MG63 (cell line): ENCODE data around the gene TNFRSF13B. TPM values are rescaled to one million over a fixed set of nuclear protein-coding genes. Genes with fewer than 3 reads are reported as not detected.
"Not testable (repeated sequence)": the region's sequence is repeated elsewhere in the genome, so short reads cannot be mapped to it uniquely, and the experiment has no call there.

Experiments
- DNase-seq: peaks from one replicate; pipeline ENCODE4 v3.0.0-alpha.2; 2020
- H3K27me3 ChIP-seq: fragments of 250-450 bp; sonication (Bioruptor Pico); 2 replicates; pipeline ENCODE4 v1.5.1; 2020; ENCODE audit warnings: mild to moderate bottlenecking, moderate library complexity
- H3K36me3 ChIP-seq: fragments of 250-450 bp; sonication (Bioruptor Pico); 2 replicates; pipeline ENCODE4 v1.5.1; 2020; ENCODE audit warnings: mild to moderate bottlenecking, moderate library complexity
- H3K4me3 ChIP-seq: fragments of 250-450 bp; sonication (Bioruptor Pico); 2 replicates; pipeline ENCODE4 v1.5.1; 2020; ENCODE audit warnings: mild to moderate bottlenecking, moderate library complexity
- H3K9me3 ChIP-seq: fragments of 250-450 bp; sonication (Bioruptor Pico); 2 replicates; pipeline ENCODE4 v1.5.1; 2020; ENCODE audit warnings: mild to moderate bottlenecking, moderate library complexity
- total RNA-seq: library from RNA; depleted of rRNA; stranded (reverse); fragments of >200 nt; shearing (Covaris generic); gene quantifications from 2 replicates; pipeline ENCODE4 v1.2.3, GENCODE V29; 2014; ENCODE audit warnings: low replicate concordance

The TNFRSF13B gene
- total RNA-seq, 1 experiment from 2014 or later = not detected

- H3K27me3 ChIP-seq = no peaks in the 10 kb centered on the region
- no peaks in the 10 kb centered on the region for H3K36me3 ChIP-seq
- no peak overlapping the region for H3K4me3 ChIP-seq
- no peak for DNase-seq
- no peaks in the 10 kb centered on the region for H3K9me3 ChIP-seq
These were observed 2.8 kb upstream of the TNFRSF13B start for GRCh38 chr17:16974569-16975276.

- Histone ChIP-seq H3K9me3 (no peaks in the 10 kb centered on the region), H3K27me3 (no peaks in the 10 kb centered on the region), H3K36me3 (no peaks in the 10 kb centered on the region), H3K4me3 (no peak overlapping the region)
- DNase-seq = no peak
These were observed 2.0 kb upstream of the TNFRSF13B start for GRCh38 chr17:16973760-16974540.

- not testable (repeated sequence) for H3K9me3 ChIP-seq, H3K36me3 ChIP-seq, H3K4me3 ChIP-seq, H3K27me3 ChIP-seq, DNase-seq
These were observed 1.1 kb upstream of the TNFRSF13B start for GRCh38 chr17:16973043-16973442.

- no peak overlapping the region for H3K4me3 ChIP-seq
- DNase-seq = no peak
- no peaks in the 10 kb centered on the region for H3K27me3 ChIP-seq
- H3K9me3 ChIP-seq = no peaks in the 10 kb centered on the region
- H3K36me3 ChIP-seq = no peaks in the 10 kb centered on the region
These were observed 428 bp upstream of the TNFRSF13B start for GRCh38 chr17:16972346-16972745.

- H3K27me3 ChIP-seq = no peaks in the 10 kb centered on the region
These were observed 1.7 kb downstream of the TNFRSF13B start for GRCh38 chr17:16969931-16970906.

GRCh38 chr17:16968786-16969185 is 3.1 kb downstream of the TNFRSF13B start:
- Histone ChIP-seq H3K27me3 (no peaks in the 10 kb centered on the region), H3K9me3 (no peaks in the 10 kb centered on the region), H3K36me3 (no peaks in the 10 kb centered on the region), H3K4me3 (no peak overlapping the region)
- DNase-seq = no peak

More at GRCh38 chr17:16969931-16970906, 1.7 kb downstream of the TNFRSF13B start:
- no peaks in the 10 kb centered on the region for H3K9me3 ChIP-seq
- no peak for DNase-seq
- H3K36me3 ChIP-seq = no peaks in the 10 kb centered on the region
- no peak overlapping the region for H3K4me3 ChIP-seq

GRCh38 chr17:16962804-16963203 is 9.1 kb downstream of the TNFRSF13B start:
- DNase-seq = peak; percentile 67

GRCh38 chr17:16961792-16962191 is 10.1 kb downstream of the TNFRSF13B start:
- Histone ChIP-seq H3K36me3 (no peaks in the 10 kb centered on the region), H3K27me3 (no peaks in the 10 kb centered on the region; the same call in 1 of the 2 replicates), H3K9me3 (no peaks in the 10 kb centered on the region), H3K4me3 (no peak overlapping the region)
- DNase-seq = no peak

More at GRCh38 chr17:16962804-16963203, 9.1 kb downstream of the TNFRSF13B start:
- H3K9me3 ChIP-seq = no peaks in the 10 kb centered on the region
- H3K27me3 ChIP-seq = no peaks in the 10 kb centered on the region; the same call in 1 of the 2 replicates
- no peaks in the 10 kb centered on the region for H3K36me3 ChIP-seq
- no peak overlapping the region for H3K4me3 ChIP-seq

GRCh38 chr17:16961022-16961421 is 10.9 kb downstream of the TNFRSF13B start:
- H3K36me3 ChIP-seq, H3K27me3 ChIP-seq, H3K4me3 ChIP-seq, H3K9me3 ChIP-seq, DNase-seq: not testable (repeated sequence)

- not testable (repeated sequence) for H3K4me3 ChIP-seq, H3K36me3 ChIP-seq, H3K27me3 ChIP-seq, DNase-seq, H3K9me3 ChIP-seq
These were observed 16.9 kb downstream of the TNFRSF13B start for GRCh38 chr17:16955011-16955410.

GRCh38 chr17:16954521-16954920 is 17.4 kb downstream of the TNFRSF13B start:
- DNase-seq = no peak
- H3K36me3 ChIP-seq = no peaks in the 10 kb centered on the region
- no peak overlapping the region for H3K4me3 ChIP-seq
- no peaks in the 10 kb centered on the region; the same call in 1 of the 2 replicates for H3K27me3 ChIP-seq
- no peaks in the 10 kb centered on the region; the same call in 1 of the 2 replicates for H3K9me3 ChIP-seq

- DNase-seq = no peak
- H3K27me3 ChIP-seq = no peaks in the 10 kb centered on the region; the same call in 1 of the 2 replicates
- no peaks in the 10 kb centered on the region; the same call in none of the 2 replicates for H3K9me3 ChIP-seq
- no peaks in the 10 kb centered on the region for H3K36me3 ChIP-seq
- H3K4me3 ChIP-seq = no peak overlapping the region
These were observed 18.1 kb downstream of the TNFRSF13B start for GRCh38 chr17:16953841-16954240.

- no peak overlapping the region for H3K4me3 ChIP-seq
- no peaks in the 10 kb centered on the region; the same call in 1 of the 2 replicates for H3K27me3 ChIP-seq
- no peaks in the 10 kb centered on the region for H3K36me3 ChIP-seq
- H3K9me3 ChIP-seq = no peaks in the 10 kb centered on the region; the same call in none of the 2 replicates
- no peak for DNase-seq
These were observed 18.6 kb downstream of the TNFRSF13B start for GRCh38 chr17:16953347-16953746.

GRCh38 chr17:16952401-16952800 is 19.5 kb downstream of the TNFRSF13B start:
- Histone ChIP-seq H3K36me3 (no peaks in the 10 kb centered on the region), H3K9me3 (no peaks in the 10 kb centered on the region; the same call in none of the 2 replicates), H3K27me3 (no peaks in the 10 kb centered on the region), H3K4me3 (no peak overlapping the region)
- DNase-seq = no peak

- no peaks in the 10 kb centered on the region; the same call in 1 of the 2 replicates for H3K9me3 ChIP-seq
- H3K27me3 ChIP-seq = no peaks in the 10 kb centered on the region
- no peaks in the 10 kb centered on the region for H3K36me3 ChIP-seq
- no peak overlapping the region for H3K4me3 ChIP-seq
- no peak for DNase-seq
These were observed 21.4 kb downstream of the TNFRSF13B start for GRCh38 chr17:16950488-16950887.

- H3K27me3 ChIP-seq = no peaks in the 10 kb centered on the region
- H3K4me3 ChIP-seq = no peak overlapping the region
- no peak for DNase-seq
- no peaks in the 10 kb centered on the region for H3K36me3 ChIP-seq
- H3K9me3 ChIP-seq = no peaks in the 10 kb centered on the region; the same call in 1 of the 2 replicates
These were observed 23.1 kb downstream of the TNFRSF13B start for GRCh38 chr17:16948587-16949376.
